Endometrium (tissue), 2 donors: Measurements from ENCODE around the gene SELENON.

Experiments
- FAIRE-seq: peaks from 2 replicates; lab custom pipeline; 2012; peaks lifted over from hg19 to GRCh38; lab: Jason Lieb, UNC
- donor health status: control.
- donor health status: control.

The SELENON gene

GRCh38 chr1:25799935-25800702 is at the start of gene SELENON:
SELENON (plus strand) TSS chr1:25800193; CDS start chr1:25800231, 38 bp downstream.
- no peak for FAIRE-seq

GRCh38 chr1:25750923-25751605 is 48.9 kb upstream of the SELENON start:
- no peak for FAIRE-seq

GRCh38 chr1:25754470-25755181 is 45.4 kb upstream of the SELENON start:
- FAIRE-seq, result no peak

GRCh38 chr1:25755475-25756125 is 44.4 kb upstream of the SELENON start:
- FAIRE-seq, result no peak

- no peak for FAIRE-seq
Measured at GRCh38 chr1:25756215-25756614, 43.8 kb upstream of the SELENON start.

GRCh38 chr1:25757151-25757845 is 42.7 kb upstream of the SELENON start:
- no peak for FAIRE-seq

- no peak for FAIRE-seq
Measured at GRCh38 chr1:25757846-25758185, 42.2 kb upstream of the SELENON start.

- FAIRE-seq, result no peak
Measured at GRCh38 chr1:25758466-25759070, 41.4 kb upstream of the SELENON start.

GRCh38 chr1:25760122-25760719 is 39.8 kb upstream of the SELENON start:
- FAIRE-seq, result no peak

- FAIRE-seq, result no peak
Measured at GRCh38 chr1:25760871-25761270, 39.1 kb upstream of the SELENON start.

GRCh38 chr1:25763493-25763892 is 36.5 kb upstream of the SELENON start:
- no peak for FAIRE-seq

GRCh38 chr1:25765136-25765922 is 34.7 kb upstream of the SELENON start:
- FAIRE-seq, result no peak

GRCh38 chr1:25765923-25766589 is 33.9 kb upstream of the SELENON start:
- FAIRE-seq, result no peak

- no peak for FAIRE-seq
Measured at GRCh38 chr1:25766721-25767436, 33.1 kb upstream of the SELENON start.

GRCh38 chr1:25767437-25767770 is 32.6 kb upstream of the SELENON start:
- FAIRE-seq, result no peak

- FAIRE-seq, result no peak
Measured at GRCh38 chr1:25768999-25769398, 31.0 kb upstream of the SELENON start.

GRCh38 chr1:25769625-25770383 is 30.2 kb upstream of the SELENON start:
- no peak for FAIRE-seq

GRCh38 chr1:25770541-25771220 is 29.3 kb upstream of the SELENON start:
- FAIRE-seq, result no peak
